Prostate gland (tissue), 2 donors: ENCODE measurements around the gene SYTL5.

Source experiments
- POLR2AphosphoS5 ChIP-seq: sonication (generic); formaldehyde crosslinking; IDR thresholded peaks from one replicate; pipeline ENCODE4 v1.6.1; 2017; ENCODE audit warnings: antibody characterized with exemption
- TF ChIP-seq, protein P1 (sequence below), 4 experiments: fragments of 200-600 bp in 2 of 4; fragments of 450-650 bp in 2 of 4; sonication (generic) in 2 of 4; IDR thresholded peaks; 1 replicate in 3 of 4; 2 replicates in 1 of 4; pipeline ENCODE4 v1.5.1; 2016 to 2019; ENCODE audit warnings: antibody characterized with exemption in 4 of 4, mild to moderate bottlenecking in 2 of 4, moderate library complexity in 2 of 4

DNA sequence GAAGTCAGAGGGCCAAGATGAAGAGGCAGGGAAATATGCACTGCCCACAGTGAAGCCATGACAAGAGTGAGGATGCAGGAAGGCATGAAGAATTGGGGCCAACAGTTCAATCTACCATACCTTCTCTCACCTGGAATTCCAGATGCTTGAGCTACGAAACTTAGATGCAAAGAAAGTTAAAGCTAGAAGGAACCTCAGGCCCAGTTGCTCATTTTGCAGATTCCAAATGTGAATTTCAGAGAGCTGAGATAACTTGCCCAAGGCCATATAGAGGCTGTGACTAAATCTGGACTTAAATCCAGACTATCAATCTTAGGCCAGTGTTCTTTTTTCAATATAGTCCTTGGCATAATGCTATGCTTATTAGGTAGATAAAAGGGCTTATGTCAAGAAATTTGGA lies 121.6 kb downstream of the SYTL5 start:
- TF ChIP-seq, protein P1, sequence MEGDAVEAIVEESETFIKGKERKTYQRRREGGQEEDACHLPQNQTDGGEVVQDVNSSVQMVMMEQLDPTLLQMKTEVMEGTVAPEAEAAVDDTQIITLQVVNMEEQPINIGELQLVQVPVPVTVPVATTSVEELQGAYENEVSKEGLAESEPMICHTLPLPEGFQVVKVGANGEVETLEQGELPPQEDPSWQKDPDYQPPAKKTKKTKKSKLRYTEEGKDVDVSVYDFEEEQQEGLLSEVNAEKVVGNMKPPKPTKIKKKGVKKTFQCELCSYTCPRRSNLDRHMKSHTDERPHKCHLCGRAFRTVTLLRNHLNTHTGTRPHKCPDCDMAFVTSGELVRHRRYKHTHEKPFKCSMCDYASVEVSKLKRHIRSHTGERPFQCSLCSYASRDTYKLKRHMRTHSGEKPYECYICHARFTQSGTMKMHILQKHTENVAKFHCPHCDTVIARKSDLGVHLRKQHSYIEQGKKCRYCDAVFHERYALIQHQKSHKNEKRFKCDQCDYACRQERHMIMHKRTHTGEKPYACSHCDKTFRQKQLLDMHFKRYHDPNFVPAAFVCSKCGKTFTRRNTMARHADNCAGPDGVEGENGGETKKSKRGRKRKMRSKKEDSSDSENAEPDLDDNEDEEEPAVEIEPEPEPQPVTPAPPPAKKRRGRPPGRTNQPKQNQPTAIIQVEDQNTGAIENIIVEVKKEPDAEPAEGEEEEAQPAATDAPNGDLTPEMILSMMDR (IDR thresholded peaks at IDR 0.05): no peak
- no peak for TF ChIP-seq POLR2AphosphoS5
